Heart left ventricle (tissue), 13 donors: ENCODE data around the gene C2CD3.

Source experiments
- CTCF ChIP-seq, 12 donors: fragments of 200-600 bp; sonication (generic) in 4 of 12; IDR thresholded peaks; one replicate each; pipeline versions ENCODE4 v1.5.0 to v1.8.0; 2018 to 2022; ENCODE audit warnings: antibody characterized with exemption in 12 of 12, mild to moderate bottlenecking in 5 of 12
- POLR2A ChIP-seq, 2 donors: fragments of 450-650 bp; IDR thresholded peaks; one replicate each; pipeline ENCODE4 v1.6.1; 2017; ENCODE audit warnings: antibody characterized with exemption in 2 of 2, mild to moderate bottlenecking in 2 of 2, moderate library complexity in 2 of 2
- donor health status: ischemic (EF 13 %, LVEDD 7.1; RV severe dilation, severe dysfunction).
- donor health status: DM: no; HTN: yes; CAD: no.
- donor health status: DM: no; HTN: no; CAD: no.
- donor health status: ischemic (EF 25% LVEDD 6.9; RV normal size, moderate dysfunction).
- donor health status: ischemic (EF 25% LVEDD 5.7; RV mildly dilated, moderate dysfunction).
- donor health status: ischemic (EF 35%, LVEDD 5.7; RV mildly dilated, moderate dysfunction).
- donor health status: nonischemic (EF 11% LVEDD 7.7; RV severe dilation, severe dysfunction).
- donor health status: DM: yes; HTN: yes; CAD: no.
- donor health status: PGD.
- donor health status: ischemic (EF 29% LVEDD 5.4; RV normal size, mild dysfunction).
- donor health status: nonischemic (EF 23%, LVEDD 6.1; RV moderate dilation, normal function).

GRCh38 chr11:74179234-74180052, 8.6 kb upstream of the C2CD3 start:
- TF ChIP-seq CTCF (IDR thresholded peaks at IDR 0.05): no peak
- no peak for TF ChIP-seq POLR2A (IDR thresholded peaks at IDR 0.05)
